Stimulated activated naive CD8-positive, alpha-beta T cell treated with anti-CD3 and anti-CD28 coated beads, Interleukin-15, Interleukin-2, amounts not matched to agents 100 ng/mL and 50 ng/mL, for 24 hours (primary cell): ENCODE data around the gene SCNN1G.

ENCODE experiments used
- H3K27ac Mint-ChIP-seq: one replicate; pipeline ENCODE4 v1.8.0; 2021; ENCODE audit warnings: mild to moderate bottlenecking, mixed read lengths
- H3K27me3 Mint-ChIP-seq: one replicate; pipeline ENCODE4 v1.8.0; 2021; ENCODE audit warnings: mixed read lengths
- H3K36me3 Mint-ChIP-seq: one replicate; pipeline ENCODE4 v1.8.0; 2021; ENCODE audit warnings: low read depth, mixed read lengths
- H3K4me1 Mint-ChIP-seq: one replicate; pipeline ENCODE4 v1.8.0; 2021; ENCODE audit warnings: low read depth, mixed read lengths
- H3K4me3 Mint-ChIP-seq: one replicate; pipeline ENCODE4 v1.8.0; 2021; ENCODE audit warnings: mild to moderate bottlenecking, mixed read lengths
- H3K9me3 Mint-ChIP-seq: one replicate; pipeline ENCODE4 v1.8.0; 2021; ENCODE audit warnings: mixed read lengths

The SCNN1G gene

GRCh38 chr16:23172583-23172982 lies 10.0 kb upstream of the SCNN1G start:
- Mint-ChIP-seq H3K36me3 (no peaks in the 10 kb centered on the region), H3K27ac (no peak overlapping the region), H3K9me3 (no peaks in the 10 kb centered on the region), H3K4me3 (no peak overlapping the region), H3K4me1 (no peaks in the 10 kb centered on the region), H3K27me3 (peaks cover 59% of the 10 kb centered on the region)

GRCh38 chr16:23172994-23173393 lies 9.6 kb upstream of the SCNN1G start:
- Mint-ChIP-seq H3K27ac (no peak overlapping the region), H3K9me3 (no peaks in the 10 kb centered on the region), H3K4me1 (no peaks in the 10 kb centered on the region), H3K4me3 (no peak overlapping the region), H3K27me3 (peaks cover 56% of the 10 kb centered on the region), H3K36me3 (no peaks in the 10 kb centered on the region)

- H3K36me3 Mint-ChIP-seq = no peaks in the 10 kb centered on the region
- H3K4me3 Mint-ChIP-seq = no peak overlapping the region
- peaks cover 59% of the 10 kb centered on the region for H3K27me3 Mint-ChIP-seq
- no peak overlapping the region for H3K27ac Mint-ChIP-seq
- H3K4me1 Mint-ChIP-seq = no peaks in the 10 kb centered on the region
- no peaks in the 10 kb centered on the region for H3K9me3 Mint-ChIP-seq
Observed at GRCh38 chr16:23174622-23175021, 7.9 kb upstream of the SCNN1G start.

- no peaks in the 10 kb centered on the region for H3K9me3 Mint-ChIP-seq
- no peaks in the 10 kb centered on the region for H3K4me1 Mint-ChIP-seq
- no peak overlapping the region for H3K4me3 Mint-ChIP-seq
- H3K27me3 Mint-ChIP-seq = peaks cover 59% of the 10 kb centered on the region
- H3K27ac Mint-ChIP-seq = no peak overlapping the region
- no peaks in the 10 kb centered on the region for H3K36me3 Mint-ChIP-seq
Observed at GRCh38 chr16:23175651-23176050, 6.9 kb upstream of the SCNN1G start.

GRCh38 chr16:23181506-23181905 lies 1.0 kb upstream of the SCNN1G start:
- no peak overlapping the region for H3K27ac Mint-ChIP-seq
- H3K9me3 Mint-ChIP-seq = no peaks in the 10 kb centered on the region
- H3K27me3 Mint-ChIP-seq = peaks cover 61% of the 10 kb centered on the region
- H3K4me3 Mint-ChIP-seq = no peak overlapping the region
- H3K36me3 Mint-ChIP-seq = no peaks in the 10 kb centered on the region
- H3K4me1 Mint-ChIP-seq = peaks cover 8% of the 10 kb centered on the region

GRCh38 chr16:23182206-23182678 lies 303 bp upstream of the SCNN1G start:
- Mint-ChIP-seq H3K27ac (no peak overlapping the region), H3K9me3 (no peaks in the 10 kb centered on the region), H3K27me3 (peaks cover 60% of the 10 kb centered on the region), H3K4me3 (no peak overlapping the region), H3K4me1 (peaks cover 8% of the 10 kb centered on the region), H3K36me3 (no peaks in the 10 kb centered on the region)

- peaks cover 8% of the 10 kb centered on the region for H3K4me1 Mint-ChIP-seq
- H3K27ac Mint-ChIP-seq = no peak overlapping the region
- no peaks in the 10 kb centered on the region for H3K36me3 Mint-ChIP-seq
- peaks cover 65% of the 10 kb centered on the region for H3K27me3 Mint-ChIP-seq
- H3K4me3 Mint-ChIP-seq = no peak overlapping the region
- H3K9me3 Mint-ChIP-seq = no peaks in the 10 kb centered on the region
Observed at GRCh38 chr16:23183543-23183862, 958 bp downstream of the SCNN1G start.

GRCh38 chr16:23185656-23186055 lies 3.1 kb downstream of the SCNN1G start:
- H3K27me3 Mint-ChIP-seq = peaks cover 59% of the 10 kb centered on the region
- no peaks in the 10 kb centered on the region for H3K9me3 Mint-ChIP-seq
- H3K4me3 Mint-ChIP-seq = no peak overlapping the region
- no peaks in the 10 kb centered on the region for H3K36me3 Mint-ChIP-seq
- H3K4me1 Mint-ChIP-seq = peaks cover 8% of the 10 kb centered on the region
- H3K27ac Mint-ChIP-seq = no peak overlapping the region

GRCh38 chr16:23186171-23186570 lies 3.6 kb downstream of the SCNN1G start:
- H3K4me3 Mint-ChIP-seq = no peak overlapping the region
- no peak overlapping the region for H3K27ac Mint-ChIP-seq
- H3K9me3 Mint-ChIP-seq = no peaks in the 10 kb centered on the region
- H3K36me3 Mint-ChIP-seq = no peaks in the 10 kb centered on the region
- peaks cover 56% of the 10 kb centered on the region for H3K27me3 Mint-ChIP-seq
- peaks cover 8% of the 10 kb centered on the region for H3K4me1 Mint-ChIP-seq

GRCh38 chr16:23187341-23187740 lies 4.8 kb downstream of the SCNN1G start:
- no peaks in the 10 kb centered on the region for H3K9me3 Mint-ChIP-seq
- no peak overlapping the region for H3K4me3 Mint-ChIP-seq
- H3K27me3 Mint-ChIP-seq = peaks cover 44% of the 10 kb centered on the region
- H3K27ac Mint-ChIP-seq = no peak overlapping the region
- H3K4me1 Mint-ChIP-seq = no peaks in the 10 kb centered on the region
- H3K36me3 Mint-ChIP-seq = no peaks in the 10 kb centered on the region

GRCh38 chr16:23188911-23189310 lies 6.4 kb downstream of the SCNN1G start:
- H3K4me3 Mint-ChIP-seq = no peak overlapping the region
- no peaks in the 10 kb centered on the region for H3K4me1 Mint-ChIP-seq
- H3K36me3 Mint-ChIP-seq = no peaks in the 10 kb centered on the region
- peaks cover 37% of the 10 kb centered on the region for H3K27me3 Mint-ChIP-seq
- no peaks in the 10 kb centered on the region for H3K9me3 Mint-ChIP-seq
- H3K27ac Mint-ChIP-seq = no peak overlapping the region

- peaks cover 12% of the 10 kb centered on the region for H3K27me3 Mint-ChIP-seq
- H3K4me3 Mint-ChIP-seq = no peak overlapping the region
- H3K4me1 Mint-ChIP-seq = no peaks in the 10 kb centered on the region
- no peak overlapping the region for H3K27ac Mint-ChIP-seq
- no peaks in the 10 kb centered on the region for H3K36me3 Mint-ChIP-seq
- no peaks in the 10 kb centered on the region for H3K9me3 Mint-ChIP-seq
Observed at GRCh38 chr16:23194497-23195221, 12.1 kb downstream of the SCNN1G start.

- peaks cover 18% of the 10 kb centered on the region for H3K27me3 Mint-ChIP-seq
- H3K9me3 Mint-ChIP-seq = no peaks in the 10 kb centered on the region
- no peaks in the 10 kb centered on the region for H3K4me1 Mint-ChIP-seq
- no peak overlapping the region for H3K27ac Mint-ChIP-seq
- H3K36me3 Mint-ChIP-seq = no peaks in the 10 kb centered on the region
- no peak overlapping the region for H3K4me3 Mint-ChIP-seq
Observed at GRCh38 chr16:23195366-23195978, 12.9 kb downstream of the SCNN1G start.

- no peak overlapping the region for H3K4me3 Mint-ChIP-seq
- peaks cover 25% of the 10 kb centered on the region for H3K27me3 Mint-ChIP-seq
- no peak overlapping the region for H3K27ac Mint-ChIP-seq
- H3K4me1 Mint-ChIP-seq = no peaks in the 10 kb centered on the region
- no peaks in the 10 kb centered on the region for H3K9me3 Mint-ChIP-seq
- no peaks in the 10 kb centered on the region for H3K36me3 Mint-ChIP-seq
Observed at GRCh38 chr16:23196539-23196938, 14.0 kb downstream of the SCNN1G start.

GRCh38 chr16:23202166-23202565 lies 19.6 kb downstream of the SCNN1G start:
- H3K9me3 Mint-ChIP-seq = no peaks in the 10 kb centered on the region
- no peak overlapping the region for H3K4me3 Mint-ChIP-seq
- no peaks in the 10 kb centered on the region for H3K4me1 Mint-ChIP-seq
- H3K36me3 Mint-ChIP-seq = no peaks in the 10 kb centered on the region
- H3K27me3 Mint-ChIP-seq = peaks cover 36% of the 10 kb centered on the region
- no peak overlapping the region for H3K27ac Mint-ChIP-seq

- Mint-ChIP-seq H3K27ac (no peak overlapping the region), H3K36me3 (no peaks in the 10 kb centered on the region)
Observed at GRCh38 chr16:23206986-23207385, 24.4 kb downstream of the SCNN1G start.

More at GRCh38 chr16:23206986-23207385, 24.4 kb downstream of the SCNN1G start:
- no peaks in the 10 kb centered on the region for H3K9me3 Mint-ChIP-seq
- no peaks in the 10 kb centered on the region for H3K4me1 Mint-ChIP-seq
- H3K4me3 Mint-ChIP-seq = no peak overlapping the region
- H3K27me3 Mint-ChIP-seq = peaks cover 25% of the 10 kb centered on the region
